ENCODE measurements around the gene WDR90.

DNA sequence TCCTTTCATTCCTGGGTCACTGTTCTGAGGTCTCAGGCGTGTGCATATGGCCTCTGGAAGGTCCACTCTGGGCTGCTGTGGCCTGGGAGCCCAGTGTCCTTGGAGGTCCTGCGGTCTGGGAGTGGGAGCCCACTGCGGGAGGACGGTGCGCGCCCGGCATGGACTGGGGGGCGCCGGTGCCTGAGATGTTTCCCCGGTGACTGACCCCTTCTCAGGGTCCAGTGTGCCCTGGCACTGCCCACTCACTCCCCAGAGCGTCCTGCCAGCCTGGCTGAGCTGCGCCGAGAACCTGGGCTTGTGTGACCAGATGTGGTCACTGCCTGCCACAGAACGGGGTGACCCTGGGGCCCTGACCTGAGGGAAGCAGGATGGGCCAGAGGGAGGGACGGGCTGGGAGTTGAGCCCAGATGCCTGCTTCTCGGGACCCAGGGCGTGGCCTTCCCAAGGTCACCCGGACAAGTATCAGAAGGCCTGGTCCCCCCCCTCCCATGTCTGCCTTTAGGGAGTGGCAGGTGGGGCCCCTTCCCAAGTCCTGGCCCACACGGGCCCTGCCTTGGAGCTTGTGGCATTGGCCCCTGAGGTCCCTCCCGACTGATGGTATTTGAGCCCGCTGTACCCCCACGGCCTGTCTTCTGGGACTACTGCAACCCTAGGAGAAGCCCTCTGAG lies 25.2 kb downstream of the WDR90 start:
- TF ChIP-seq, protein P1, sequence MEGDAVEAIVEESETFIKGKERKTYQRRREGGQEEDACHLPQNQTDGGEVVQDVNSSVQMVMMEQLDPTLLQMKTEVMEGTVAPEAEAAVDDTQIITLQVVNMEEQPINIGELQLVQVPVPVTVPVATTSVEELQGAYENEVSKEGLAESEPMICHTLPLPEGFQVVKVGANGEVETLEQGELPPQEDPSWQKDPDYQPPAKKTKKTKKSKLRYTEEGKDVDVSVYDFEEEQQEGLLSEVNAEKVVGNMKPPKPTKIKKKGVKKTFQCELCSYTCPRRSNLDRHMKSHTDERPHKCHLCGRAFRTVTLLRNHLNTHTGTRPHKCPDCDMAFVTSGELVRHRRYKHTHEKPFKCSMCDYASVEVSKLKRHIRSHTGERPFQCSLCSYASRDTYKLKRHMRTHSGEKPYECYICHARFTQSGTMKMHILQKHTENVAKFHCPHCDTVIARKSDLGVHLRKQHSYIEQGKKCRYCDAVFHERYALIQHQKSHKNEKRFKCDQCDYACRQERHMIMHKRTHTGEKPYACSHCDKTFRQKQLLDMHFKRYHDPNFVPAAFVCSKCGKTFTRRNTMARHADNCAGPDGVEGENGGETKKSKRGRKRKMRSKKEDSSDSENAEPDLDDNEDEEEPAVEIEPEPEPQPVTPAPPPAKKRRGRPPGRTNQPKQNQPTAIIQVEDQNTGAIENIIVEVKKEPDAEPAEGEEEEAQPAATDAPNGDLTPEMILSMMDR (IDR thresholded peaks at IDR 0.05), result no peak
- TF ChIP-seq POLR2A (IDR thresholded peaks at IDR 0.05; ENCODE audit: low read depth) (no peak), EP300 (IDR thresholded peaks at IDR 0.05) (no peak), POLR2AphosphoS5 (IDR thresholded peaks at IDR 0.05) (no peak)

Measured in esophagus muscularis mucosa (tissue), 4 donors.